ENCODE data around the gene FOXI2. TPM values are rescaled to one million over a fixed set of nuclear protein-coding genes. Genes with fewer than 3 reads are reported as not detected.

FOXI2 gene
- total RNA-seq, 1 donor from 2014 or later, result 1.7 TPM

DNA sequence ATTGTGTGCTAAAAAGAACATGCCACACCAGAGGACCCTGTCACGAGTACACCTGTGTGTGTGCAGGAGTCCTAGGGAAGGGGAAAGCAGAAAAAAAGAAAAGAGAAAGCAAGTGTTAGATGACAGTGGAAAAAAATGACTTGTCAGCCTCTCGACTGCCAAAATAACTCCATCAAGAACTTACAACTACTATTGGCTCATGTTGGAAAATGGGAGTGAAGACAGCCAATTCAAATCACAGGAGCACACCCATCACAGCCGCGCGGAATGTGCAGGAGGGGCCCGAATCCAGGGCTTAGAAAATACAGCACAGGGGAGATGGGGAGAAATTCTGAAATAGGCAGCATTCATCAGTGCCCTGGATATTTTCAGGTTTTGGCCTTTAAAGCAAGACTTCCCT is 38.1 kb upstream of the FOXI2 start:
- TF ChIP-seq, protein P1, sequence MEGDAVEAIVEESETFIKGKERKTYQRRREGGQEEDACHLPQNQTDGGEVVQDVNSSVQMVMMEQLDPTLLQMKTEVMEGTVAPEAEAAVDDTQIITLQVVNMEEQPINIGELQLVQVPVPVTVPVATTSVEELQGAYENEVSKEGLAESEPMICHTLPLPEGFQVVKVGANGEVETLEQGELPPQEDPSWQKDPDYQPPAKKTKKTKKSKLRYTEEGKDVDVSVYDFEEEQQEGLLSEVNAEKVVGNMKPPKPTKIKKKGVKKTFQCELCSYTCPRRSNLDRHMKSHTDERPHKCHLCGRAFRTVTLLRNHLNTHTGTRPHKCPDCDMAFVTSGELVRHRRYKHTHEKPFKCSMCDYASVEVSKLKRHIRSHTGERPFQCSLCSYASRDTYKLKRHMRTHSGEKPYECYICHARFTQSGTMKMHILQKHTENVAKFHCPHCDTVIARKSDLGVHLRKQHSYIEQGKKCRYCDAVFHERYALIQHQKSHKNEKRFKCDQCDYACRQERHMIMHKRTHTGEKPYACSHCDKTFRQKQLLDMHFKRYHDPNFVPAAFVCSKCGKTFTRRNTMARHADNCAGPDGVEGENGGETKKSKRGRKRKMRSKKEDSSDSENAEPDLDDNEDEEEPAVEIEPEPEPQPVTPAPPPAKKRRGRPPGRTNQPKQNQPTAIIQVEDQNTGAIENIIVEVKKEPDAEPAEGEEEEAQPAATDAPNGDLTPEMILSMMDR (IDR thresholded peaks at IDR 0.05; ENCODE audit: unreplicated experiment), result no peak
- no peak for DNase-seq (ENCODE audit: low spot score, unreplicated experiment)
- peak overlapping the region; percentile 6 for H3K27ac Mint-ChIP-seq
- H3K27me3 Mint-ChIP-seq, result peaks cover 21% of the 10 kb centered on the region
- no peak overlapping the region for H3K4me3 Mint-ChIP-seq (ENCODE audit: low read depth)
- H3K9me3 Mint-ChIP-seq (ENCODE audit: low read depth), result no peaks in the 10 kb centered on the region
- H3K36me3 Mint-ChIP-seq (ENCODE audit: insufficient read depth), result no peaks in the 10 kb centered on the region
- peaks cover 6% of the 10 kb centered on the region for H3K4me1 Mint-ChIP-seq (ENCODE audit: low read depth)

DNA sequence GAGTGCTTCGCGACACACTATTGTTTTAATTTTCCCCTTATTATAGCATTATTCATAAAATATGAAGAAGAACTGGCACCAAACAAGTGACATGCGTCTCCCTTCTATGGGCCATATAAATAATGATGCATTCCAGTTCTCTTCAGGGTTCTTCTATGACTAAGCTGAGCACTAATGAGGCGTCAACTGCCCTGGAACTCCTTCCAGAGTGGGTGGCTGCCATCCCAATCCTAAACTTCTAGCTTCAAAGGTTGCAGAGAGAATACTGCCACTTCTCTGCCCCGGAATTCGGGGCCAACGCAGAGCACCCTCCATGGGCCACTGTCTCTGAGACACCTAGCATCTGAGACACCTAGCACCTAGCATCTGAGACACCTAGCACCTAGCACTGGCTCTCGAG is 37.7 kb upstream of the FOXI2 start:
- Mint-ChIP-seq H3K4me3 (ENCODE audit: low read depth) (no peak overlapping the region), H3K27ac (no peak overlapping the region), H3K27me3 (peaks cover 21% of the 10 kb centered on the region), H3K4me1 (ENCODE audit: low read depth) (peaks cover 4% of the 10 kb centered on the region), H3K36me3 (ENCODE audit: insufficient read depth) (no peaks in the 10 kb centered on the region), H3K9me3 (ENCODE audit: low read depth) (no peaks in the 10 kb centered on the region)
- DNase-seq (ENCODE audit: low spot score, unreplicated experiment), result no peak
- TF ChIP-seq, protein P1 (IDR thresholded peaks at IDR 0.05; ENCODE audit: unreplicated experiment), result no peak

DNA sequence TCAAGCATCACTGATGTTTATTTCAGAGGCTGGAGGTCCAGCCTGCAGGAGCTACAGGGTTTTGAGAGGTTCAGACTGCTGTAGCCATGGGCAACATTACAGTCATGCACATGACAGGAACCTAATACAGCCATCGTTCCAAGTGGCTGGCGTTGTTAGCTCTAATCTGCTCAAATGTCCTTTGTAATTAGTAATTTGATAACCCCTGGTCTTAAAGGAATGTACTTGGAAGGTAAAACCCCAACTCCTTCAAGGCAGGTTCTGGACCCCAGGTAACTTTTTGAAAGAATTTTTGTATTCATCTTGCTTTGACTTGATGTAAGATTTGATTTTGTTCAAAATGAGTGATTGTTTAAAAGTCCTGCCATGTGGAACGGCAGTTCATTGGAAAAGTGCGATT is 34.7 kb upstream of the FOXI2 start:
- no peak overlapping the region for H3K4me3 Mint-ChIP-seq (ENCODE audit: low read depth)
- no peak overlapping the region for H3K27ac Mint-ChIP-seq

DNA sequence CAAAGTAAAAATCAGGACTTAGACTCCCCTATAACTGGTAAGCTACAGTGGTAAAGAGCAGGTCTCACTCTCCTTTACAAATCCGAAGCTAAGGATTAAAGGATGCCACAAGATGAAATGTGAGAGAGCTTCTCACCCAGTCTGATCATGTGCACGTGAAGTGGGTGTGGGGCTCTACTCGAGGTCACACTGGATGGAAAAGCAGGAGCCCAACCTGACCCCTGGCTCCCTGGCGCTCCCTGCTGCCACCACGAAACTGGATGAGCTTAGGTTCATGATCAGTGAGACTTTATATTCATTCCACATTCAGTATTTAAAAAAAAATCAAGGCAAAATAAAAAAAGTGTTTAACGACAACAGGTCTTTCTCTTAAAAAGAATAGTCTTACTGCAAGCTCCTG is 21.7 kb upstream of the FOXI2 start:
- Mint-ChIP-seq H3K27ac (no peak overlapping the region), H3K36me3 (ENCODE audit: insufficient read depth) (no peaks in the 10 kb centered on the region), H3K27me3 (no peaks in the 10 kb centered on the region), H3K4me1 (ENCODE audit: low read depth) (no peaks in the 10 kb centered on the region), H3K4me3 (ENCODE audit: low read depth) (no peak overlapping the region), H3K9me3 (ENCODE audit: low read depth) (peaks cover 3% of the 10 kb centered on the region)
- no peak for DNase-seq (ENCODE audit: low spot score, unreplicated experiment)
- TF ChIP-seq, protein P1 (IDR thresholded peaks at IDR 0.05; ENCODE audit: unreplicated experiment), result no peak

More for the DNA sequence above, 34.7 kb upstream of the FOXI2 start:
- H3K27me3 Mint-ChIP-seq, result peaks cover 20% of the 10 kb centered on the region
- H3K9me3 Mint-ChIP-seq (ENCODE audit: low read depth), result no peaks in the 10 kb centered on the region
- TF ChIP-seq, protein P1 (IDR thresholded peaks at IDR 0.05; ENCODE audit: unreplicated experiment), result no peak
- peaks cover 4% of the 10 kb centered on the region for H3K4me1 Mint-ChIP-seq (ENCODE audit: low read depth)
- H3K36me3 Mint-ChIP-seq (ENCODE audit: insufficient read depth), result no peaks in the 10 kb centered on the region
- no peak for DNase-seq (ENCODE audit: low spot score, unreplicated experiment)

DNA sequence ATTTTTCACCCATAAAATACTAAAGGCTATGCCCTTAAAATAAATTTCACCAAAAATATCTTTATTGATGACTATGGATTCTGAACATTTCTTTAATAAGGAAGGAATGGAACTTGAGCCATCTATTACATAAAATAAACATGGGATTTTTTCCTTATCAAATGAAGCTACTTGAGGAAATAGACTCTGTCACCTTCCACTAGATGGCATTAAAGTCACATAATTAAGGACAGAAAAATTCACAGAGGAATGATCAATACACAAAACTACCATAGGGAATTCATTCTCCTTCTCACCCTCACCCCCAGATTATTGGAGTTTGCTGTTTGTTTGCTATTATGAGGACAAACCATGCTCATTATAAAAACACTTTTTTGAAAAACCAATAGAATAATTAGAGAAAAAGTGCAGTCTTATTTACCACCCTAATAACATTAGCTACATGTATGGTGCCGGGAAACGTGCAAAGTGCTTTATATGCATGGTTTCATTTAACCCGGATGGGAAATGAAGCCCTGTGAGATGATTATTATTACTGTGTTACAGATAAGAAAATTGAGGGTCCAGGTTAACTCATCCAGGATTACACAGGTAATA is 21.1 kb upstream of the FOXI2 start:
- no peaks in the 10 kb centered on the region for H3K9me3 Mint-ChIP-seq (ENCODE audit: low read depth)
- H3K36me3 Mint-ChIP-seq (ENCODE audit: insufficient read depth), result no peaks in the 10 kb centered on the region
- H3K4me3 Mint-ChIP-seq (ENCODE audit: low read depth), result no peak overlapping the region
- TF ChIP-seq, protein P1 (IDR thresholded peaks at IDR 0.05; ENCODE audit: unreplicated experiment), result peak; percentile 71
- DNase-seq (ENCODE audit: low spot score, unreplicated experiment), result no peak
- no peak overlapping the region for H3K27ac Mint-ChIP-seq
- H3K4me1 Mint-ChIP-seq (ENCODE audit: low read depth), result no peaks in the 10 kb centered on the region
- no peaks in the 10 kb centered on the region for H3K27me3 Mint-ChIP-seq
